ENCODE results near the gene VSIG10.

The VSIG10 gene

DNA sequence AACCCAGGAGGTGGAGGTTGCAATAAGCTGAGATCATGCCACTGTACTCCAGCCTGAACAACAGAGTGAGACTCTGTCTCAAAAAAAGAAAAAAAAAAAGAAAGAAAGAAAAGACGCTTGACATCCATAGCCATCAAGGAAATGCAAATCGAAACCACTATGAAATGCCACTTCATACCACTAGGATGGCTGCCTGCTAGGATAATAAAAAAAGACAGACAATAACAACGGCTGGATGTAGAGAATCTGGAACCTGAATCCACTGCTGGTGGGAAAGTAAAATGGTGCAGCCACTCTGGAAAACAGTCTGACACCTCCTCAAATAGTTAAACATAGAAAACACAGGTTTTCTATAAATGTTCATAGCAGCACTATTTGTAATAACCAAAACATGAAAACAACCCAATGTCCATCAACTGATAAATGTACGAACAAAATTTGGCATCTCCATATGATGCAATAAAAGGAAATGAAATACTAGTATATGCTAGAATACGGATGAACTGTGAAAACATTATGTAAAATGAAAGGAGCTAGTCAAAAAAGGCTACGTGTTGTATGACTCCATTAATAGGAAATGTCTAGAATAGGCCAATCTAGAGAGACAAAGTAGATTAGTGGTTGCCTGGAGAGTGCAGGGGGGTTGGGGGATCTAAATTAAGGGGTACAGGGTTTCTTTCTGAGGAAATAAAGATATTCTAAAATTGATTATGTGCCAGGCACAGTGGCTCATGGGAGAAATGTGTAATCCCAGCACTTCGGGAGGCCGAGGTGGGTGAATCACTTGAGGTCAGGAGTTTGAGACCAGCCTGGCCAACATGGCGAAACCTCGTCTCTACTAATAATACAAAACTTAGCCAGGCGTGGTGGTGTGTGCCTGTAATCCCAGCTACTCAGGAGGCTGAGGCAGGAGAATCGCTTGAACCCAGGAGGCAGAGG lies 52.6 kb downstream of the VSIG10 start:
- no peak for ATAC-seq
- no peak for TF ChIP-seq TOX (CRISPR knock-in tag; IDR thresholded peaks at IDR 0.05; ENCODE audit: borderline replicate concordance)
- TF ChIP-seq, protein P1, sequence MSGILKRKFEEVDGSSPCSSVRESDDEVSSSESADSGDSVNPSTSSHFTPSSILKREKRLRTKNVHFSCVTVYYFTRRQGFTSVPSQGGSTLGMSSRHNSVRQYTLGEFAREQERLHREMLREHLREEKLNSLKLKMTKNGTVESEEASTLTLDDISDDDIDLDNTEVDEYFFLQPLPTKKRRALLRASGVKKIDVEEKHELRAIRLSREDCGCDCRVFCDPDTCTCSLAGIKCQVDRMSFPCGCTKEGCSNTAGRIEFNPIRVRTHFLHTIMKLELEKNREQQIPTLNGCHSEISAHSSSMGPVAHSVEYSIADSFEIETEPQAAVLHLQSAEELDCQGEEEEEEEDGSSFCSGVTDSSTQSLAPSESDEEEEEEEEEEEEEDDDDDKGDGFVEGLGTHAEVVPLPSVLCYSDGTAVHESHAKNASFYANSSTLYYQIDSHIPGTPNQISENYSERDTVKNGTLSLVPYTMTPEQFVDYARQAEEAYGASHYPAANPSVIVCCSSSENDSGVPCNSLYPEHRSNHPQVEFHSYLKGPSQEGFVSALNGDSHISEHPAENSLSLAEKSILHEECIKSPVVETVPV (CRISPR knock-in tag; IDR thresholded peaks at IDR 0.05), result no peak
- TF ChIP-seq ZNF8 (CRISPR knock-in tag; IDR thresholded peaks at IDR 0.05), result no peak
- no peak for TF ChIP-seq ZFP30 (CRISPR knock-in tag; IDR thresholded peaks at IDR 0.05)
- TF ChIP-seq, protein P2, sequence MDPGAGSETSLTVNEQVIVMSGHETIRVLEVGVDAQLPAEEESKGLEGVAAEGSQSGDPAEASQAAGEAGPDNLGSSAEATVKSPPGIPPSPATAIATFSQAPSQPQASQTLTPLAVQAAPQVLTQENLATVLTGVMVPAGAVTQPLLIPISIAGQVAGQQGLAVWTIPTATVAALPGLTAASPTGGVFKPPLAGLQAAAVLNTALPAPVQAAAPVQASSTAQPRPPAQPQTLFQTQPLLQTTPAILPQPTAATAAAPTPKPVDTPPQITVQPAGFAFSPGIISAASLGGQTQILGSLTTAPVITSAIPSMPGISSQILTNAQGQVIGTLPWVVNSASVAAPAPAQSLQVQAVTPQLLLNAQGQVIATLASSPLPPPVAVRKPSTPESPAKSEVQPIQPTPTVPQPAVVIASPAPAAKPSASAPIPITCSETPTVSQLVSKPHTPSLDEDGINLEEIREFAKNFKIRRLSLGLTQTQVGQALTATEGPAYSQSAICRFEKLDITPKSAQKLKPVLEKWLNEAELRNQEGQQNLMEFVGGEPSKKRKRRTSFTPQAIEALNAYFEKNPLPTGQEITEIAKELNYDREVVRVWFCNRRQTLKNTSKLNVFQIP (CRISPR knock-in tag; IDR thresholded peaks at IDR 0.05; ENCODE audit: borderline replicate concordance, low read depth), result no peak
- no peak for TF ChIP-seq TCF4 (CRISPR knock-in tag; IDR thresholded peaks at IDR 0.05; ENCODE audit: borderline replicate concordance)
- TF ChIP-seq, protein P3, sequence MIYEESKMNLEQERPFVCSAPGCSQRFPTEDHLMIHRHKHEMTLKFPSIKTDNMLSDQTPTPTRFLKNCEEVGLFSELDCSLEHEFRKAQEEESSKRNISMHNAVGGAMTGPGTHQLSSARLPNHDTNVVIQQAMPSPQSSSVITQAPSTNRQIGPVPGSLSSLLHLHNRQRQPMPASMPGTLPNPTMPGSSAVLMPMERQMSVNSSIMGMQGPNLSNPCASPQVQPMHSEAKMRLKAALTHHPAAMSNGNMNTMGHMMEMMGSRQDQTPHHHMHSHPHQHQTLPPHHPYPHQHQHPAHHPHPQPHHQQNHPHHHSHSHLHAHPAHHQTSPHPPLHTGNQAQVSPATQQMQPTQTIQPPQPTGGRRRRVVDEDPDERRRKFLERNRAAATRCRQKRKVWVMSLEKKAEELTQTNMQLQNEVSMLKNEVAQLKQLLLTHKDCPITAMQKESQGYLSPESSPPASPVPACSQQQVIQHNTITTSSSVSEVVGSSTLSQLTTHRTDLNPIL (CRISPR knock-in tag; IDR thresholded peaks at IDR 0.05; ENCODE audit: low read depth), result no peak
- no peak for TF ChIP-seq ZC3H10 (CRISPR knock-in tag; IDR thresholded peaks at IDR 0.05)
- TF ChIP-seq, protein P4, sequence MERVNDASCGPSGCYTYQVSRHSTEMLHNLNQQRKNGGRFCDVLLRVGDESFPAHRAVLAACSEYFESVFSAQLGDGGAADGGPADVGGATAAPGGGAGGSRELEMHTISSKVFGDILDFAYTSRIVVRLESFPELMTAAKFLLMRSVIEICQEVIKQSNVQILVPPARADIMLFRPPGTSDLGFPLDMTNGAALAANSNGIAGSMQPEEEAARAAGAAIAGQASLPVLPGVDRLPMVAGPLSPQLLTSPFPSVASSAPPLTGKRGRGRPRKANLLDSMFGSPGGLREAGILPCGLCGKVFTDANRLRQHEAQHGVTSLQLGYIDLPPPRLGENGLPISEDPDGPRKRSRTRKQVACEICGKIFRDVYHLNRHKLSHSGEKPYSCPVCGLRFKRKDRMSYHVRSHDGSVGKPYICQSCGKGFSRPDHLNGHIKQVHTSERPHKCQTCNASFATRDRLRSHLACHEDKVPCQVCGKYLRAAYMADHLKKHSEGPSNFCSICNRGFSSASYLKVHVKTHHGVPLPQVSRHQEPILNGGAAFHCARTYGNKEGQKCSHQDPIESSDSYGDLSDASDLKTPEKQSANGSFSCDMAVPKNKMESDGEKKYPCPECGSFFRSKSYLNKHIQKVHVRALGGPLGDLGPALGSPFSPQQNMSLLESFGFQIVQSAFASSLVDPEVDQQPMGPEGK (CRISPR knock-in tag; IDR thresholded peaks at IDR 0.05; ENCODE audit: borderline replicate concordance), result no peak
- TF ChIP-seq RARB (CRISPR knock-in tag; IDR thresholded peaks at IDR 0.05), result no peak
- no peak for TF ChIP-seq ARNTL (CRISPR knock-in tag; IDR thresholded peaks at IDR 0.05; ENCODE audit: borderline replicate concordance, low read depth)
- TF ChIP-seq PPARA (CRISPR knock-in tag; IDR thresholded peaks at IDR 0.05; ENCODE audit: borderline replicate concordance), result no peak
- TF ChIP-seq, protein P5, sequence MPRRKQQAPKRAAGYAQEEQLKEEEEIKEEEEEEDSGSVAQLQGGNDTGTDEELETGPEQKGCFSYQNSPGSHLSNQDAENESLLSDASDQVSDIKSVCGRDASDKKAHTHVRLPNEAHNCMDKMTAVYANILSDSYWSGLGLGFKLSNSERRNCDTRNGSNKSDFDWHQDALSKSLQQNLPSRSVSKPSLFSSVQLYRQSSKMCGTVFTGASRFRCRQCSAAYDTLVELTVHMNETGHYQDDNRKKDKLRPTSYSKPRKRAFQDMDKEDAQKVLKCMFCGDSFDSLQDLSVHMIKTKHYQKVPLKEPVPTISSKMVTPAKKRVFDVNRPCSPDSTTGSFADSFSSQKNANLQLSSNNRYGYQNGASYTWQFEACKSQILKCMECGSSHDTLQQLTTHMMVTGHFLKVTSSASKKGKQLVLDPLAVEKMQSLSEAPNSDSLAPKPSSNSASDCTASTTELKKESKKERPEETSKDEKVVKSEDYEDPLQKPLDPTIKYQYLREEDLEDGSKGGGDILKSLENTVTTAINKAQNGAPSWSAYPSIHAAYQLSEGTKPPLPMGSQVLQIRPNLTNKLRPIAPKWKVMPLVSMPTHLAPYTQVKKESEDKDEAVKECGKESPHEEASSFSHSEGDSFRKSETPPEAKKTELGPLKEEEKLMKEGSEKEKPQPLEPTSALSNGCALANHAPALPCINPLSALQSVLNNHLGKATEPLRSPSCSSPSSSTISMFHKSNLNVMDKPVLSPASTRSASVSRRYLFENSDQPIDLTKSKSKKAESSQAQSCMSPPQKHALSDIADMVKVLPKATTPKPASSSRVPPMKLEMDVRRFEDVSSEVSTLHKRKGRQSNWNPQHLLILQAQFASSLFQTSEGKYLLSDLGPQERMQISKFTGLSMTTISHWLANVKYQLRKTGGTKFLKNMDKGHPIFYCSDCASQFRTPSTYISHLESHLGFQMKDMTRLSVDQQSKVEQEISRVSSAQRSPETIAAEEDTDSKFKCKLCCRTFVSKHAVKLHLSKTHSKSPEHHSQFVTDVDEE (CRISPR knock-in tag; IDR thresholded peaks at IDR 0.05), result no peak
- no peak for TF ChIP-seq ZFP3 (CRISPR knock-in tag; IDR thresholded peaks at IDR 0.05)
- no peak for TF ChIP-seq SNAI2 (CRISPR knock-in tag; IDR thresholded peaks at IDR 0.05)

DNA sequence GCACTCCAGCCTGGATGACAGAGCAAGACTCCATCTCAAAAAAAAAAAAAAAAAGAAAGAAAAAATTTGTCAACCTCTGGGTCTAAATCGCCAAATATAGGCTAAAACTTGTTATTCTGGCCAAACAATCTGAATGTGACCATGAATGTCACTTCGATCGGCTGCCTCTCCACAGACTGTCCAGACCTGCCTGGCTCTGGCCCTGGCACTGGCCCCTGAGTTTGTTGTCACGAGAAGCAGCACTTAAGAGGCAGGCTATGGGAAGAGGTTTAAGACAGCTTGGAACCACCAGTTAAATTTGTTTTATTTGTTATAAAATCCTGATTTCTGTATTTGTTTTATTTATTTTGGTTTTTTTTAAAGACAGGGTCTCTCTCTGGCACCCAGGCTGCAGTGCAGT lies 57.4 kb downstream of the VSIG10 start:
- no peak for TF ChIP-seq SNAI2 (CRISPR knock-in tag; IDR thresholded peaks at IDR 0.05)
- TF ChIP-seq, protein P3 (CRISPR knock-in tag; IDR thresholded peaks at IDR 0.05; ENCODE audit: low read depth), result no peak
- no peak for TF ChIP-seq PPARA (CRISPR knock-in tag; IDR thresholded peaks at IDR 0.05; ENCODE audit: borderline replicate concordance)
- no peak for TF ChIP-seq ZNF70 (CRISPR knock-in tag; IDR thresholded peaks at IDR 0.05)
- TF ChIP-seq, protein P4 (CRISPR knock-in tag; IDR thresholded peaks at IDR 0.05; ENCODE audit: borderline replicate concordance), result no peak
- no peak for TF ChIP-seq GLIS3 (CRISPR knock-in tag; IDR thresholded peaks at IDR 0.05)
- no peak for TF ChIP-seq ISL1 (CRISPR knock-in tag; IDR thresholded peaks at IDR 0.05)
- no peak for TF ChIP-seq ZNF565 (CRISPR knock-in tag; conservative IDR thresholded peaks at IDR 0.05; ENCODE audit: low read depth)
- TF ChIP-seq ARNTL (CRISPR knock-in tag; IDR thresholded peaks at IDR 0.05; ENCODE audit: borderline replicate concordance, low read depth), result no peak
- no peak for ATAC-seq
